Hepatocyte (in vitro differentiated cells): Measurements from ENCODE around the gene NEURL4. TPM values are rescaled to one million over a fixed set of nuclear protein-coding genes. Genes with fewer than 3 reads are reported as not detected.

Source experiments
- DNase-seq: peaks from one replicate; pipeline ENCODE4 v3.0.0-alpha.2; 2016; ENCODE audit warnings: low spot score
- H2AFZ ChIP-seq: fragments of 200-600 bp; sonication (generic); 2 replicates; pipeline ENCODE4 v1.6.0; 2016; ENCODE audit warnings: antibody characterized with exemption, mild to moderate bottlenecking
- H3K27ac ChIP-seq: fragments of 200-600 bp; sonication (generic); 2 replicates; pipeline ENCODE4 v1.5.1; 2016; ENCODE audit warnings: mild to moderate bottlenecking
- H3K27me3 ChIP-seq: fragments of 200-600 bp; sonication (generic); 2 replicates; pipeline ENCODE4 v1.6.1; 2016
- H3K36me3 ChIP-seq: fragments of 200-600 bp; sonication (generic); replicated peaks from 2 replicates; pipeline ENCODE4 v1.5.1; 2016; ENCODE audit warnings: low read depth; ENCODE audit not compliant: insufficient read depth
- H3K4me1 ChIP-seq: fragments of 200-600 bp; sonication (generic); 2 replicates; pipeline ENCODE4 v1.5.1; 2016; ENCODE audit warnings: mild to moderate bottlenecking, moderate library complexity; ENCODE audit not compliant: insufficient read depth
- H3K4me2 ChIP-seq: fragments of 200-600 bp; sonication (generic); 2 replicates; pipeline ENCODE4 v1.6.0; 2016
- H3K4me3 ChIP-seq: fragments of 200-600 bp; sonication (generic); 2 replicates; pipeline ENCODE4 v1.5.1; 2016; ENCODE audit warnings: mild to moderate bottlenecking
- H3K79me2 ChIP-seq: fragments of 200-600 bp; sonication (generic); 2 replicates; pipeline ENCODE4 v1.6.0; 2017; ENCODE audit warnings: mild to moderate bottlenecking
- H3K9me2 ChIP-seq: fragments of 200-600 bp; sonication (generic); replicated peaks from 2 replicates; pipeline ENCODE4 v1.6.0; 2017; ENCODE audit warnings: mild to moderate bottlenecking; ENCODE audit not compliant: insufficient read depth
- H3K9me3 ChIP-seq: fragments of 200-600 bp; sonication (generic); 2 replicates; pipeline ENCODE4 v1.5.1; 2016; ENCODE audit warnings: low read depth, mild to moderate bottlenecking
- H4K20me1 ChIP-seq: fragments of 200-600 bp; sonication (generic); 2 replicates; pipeline ENCODE4 v1.6.0; 2016; ENCODE audit warnings: mild to moderate bottlenecking; ENCODE audit not compliant: insufficient read depth, poor library complexity, severe bottlenecking
- CTCF ChIP-seq: fragments of 200-600 bp; sonication (generic); IDR thresholded peaks from 2 replicates; pipeline ENCODE4 v1.5.1; 2016; ENCODE audit warnings: antibody characterized with exemption, mild to moderate bottlenecking; ENCODE audit not compliant: poor library complexity
- EZH2 ChIP-seq: fragments of 200-600 bp; sonication (generic); IDR thresholded peaks from 2 replicates; pipeline ENCODE4 v1.6.1; 2016; ENCODE audit warnings: antibody characterized with exemption, mild to moderate bottlenecking, borderline replicate concordance
- EZH2phosphoT487 ChIP-seq: fragments of 200-600 bp; sonication (generic); IDR thresholded peaks from one replicate; pipeline ENCODE4 v1.6.1; 2018; ENCODE audit warnings: antibody characterized with exemption, mild to moderate bottlenecking, low read depth, moderate library complexity; ENCODE audit not compliant: unreplicated experiment, severe bottlenecking
- WGBS: methylation state at CpG from one replicate; pipeline ENCODE4 v1.1.6; 2016; ENCODE audit warnings: low lambda C conversion rate; ENCODE audit errors: missing lambda C conversion rate; 5-methylcytosine and 5-hydroxymethylcytosine counted together
- polyA plus RNA-seq: library from polyadenylated mRNA; unstranded; fragments of >200 nt; fragmentation: Nextera tagmentation; extraction: Ambion mirVana; gene quantifications from 2 replicates; pipeline ENCODE4 v1.2.1, GENCODE V29; 2016
- total RNA-seq: library from RNA; depleted of rRNA; stranded (reverse); fragments of >200 nt; gene quantifications from 2 replicates; pipeline ENCODE4 v1.2.3, GENCODE V29; 2014

Gene NEURL4
- total and polyA plus RNA-seq, 2 experiments from 2014 or later: 9.5 to 9.6 TPM

DNA sequence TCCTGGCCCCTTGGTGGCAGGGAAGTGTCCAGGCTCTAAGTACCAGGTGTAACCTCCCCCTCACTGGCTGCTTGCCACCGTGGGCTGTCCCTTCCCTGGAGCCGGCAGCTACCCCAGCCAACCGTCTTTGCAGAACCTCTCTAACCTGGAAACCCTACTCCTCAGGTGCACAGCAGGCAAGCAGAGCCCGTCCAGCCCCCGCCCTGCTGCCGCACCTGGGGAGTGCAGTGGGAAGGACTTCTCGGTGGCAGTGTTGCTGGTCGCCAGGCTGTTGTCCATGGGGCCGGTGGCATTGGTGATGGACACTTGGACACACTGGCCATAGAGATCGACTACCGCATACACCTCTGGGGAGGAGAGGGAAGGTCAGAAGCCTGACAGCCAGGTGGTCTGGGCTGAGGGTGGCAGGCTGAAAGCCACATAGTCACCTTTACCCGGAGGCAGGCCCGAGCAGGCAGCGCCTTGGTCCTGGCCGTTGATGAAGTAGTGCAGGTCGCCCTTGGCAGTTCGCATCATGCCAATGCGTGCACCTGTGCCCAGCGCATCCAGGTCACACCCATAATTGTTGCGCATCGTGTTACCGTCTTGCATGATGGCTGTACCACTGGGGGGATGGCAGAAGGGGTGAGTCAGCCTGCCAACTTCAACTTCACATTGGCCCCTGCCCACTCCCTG is 6.5 kb downstream of the NEURL4 start:
- TF ChIP-seq EZH2 (no peak), CTCF (no peak), EZH2phosphoT487 (no peak)
- Histone ChIP-seq H2AFZ (no peak overlapping the region), H3K4me3 (no peak overlapping the region), H3K4me1 (no peaks in the 10 kb centered on the region), H3K27me3 (no peaks in the 10 kb centered on the region), H3K36me3 (no peaks in the 10 kb centered on the region), H3K79me2 (peaks cover 5% of the 10 kb centered on the region), H4K20me1 (no peaks in the 10 kb centered on the region), H3K27ac (no peak overlapping the region), H3K9me2 (no peaks in the 10 kb centered on the region), H3K9me3 (no peaks in the 10 kb centered on the region), H3K4me2 (no peak overlapping the region)
- WGBS: 97% methylated on average over 22 of the region's 22 CpGs
- no peak for DNase-seq

DNA sequence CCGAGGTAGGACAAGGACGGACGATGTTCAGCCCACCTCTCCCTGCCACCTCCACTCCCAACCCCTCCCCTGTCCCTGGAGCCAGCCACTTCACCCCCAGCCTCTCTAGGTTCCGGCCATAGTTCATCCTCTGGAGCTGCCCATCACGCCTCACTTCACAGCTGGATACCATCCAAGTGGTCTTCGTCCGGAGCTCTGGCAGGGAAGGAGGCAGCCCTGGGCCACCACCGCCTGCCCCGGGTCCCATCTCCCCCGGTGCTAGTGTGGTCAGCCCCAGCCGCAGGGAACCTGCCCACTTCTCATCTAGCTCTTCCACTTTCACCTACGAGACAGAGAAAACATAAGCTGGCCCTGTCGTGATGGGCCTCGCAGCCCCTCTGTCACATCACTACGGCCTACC is 7.7 kb downstream of the NEURL4 start:
- no peak for TF ChIP-seq EZH2phosphoT487
- TF ChIP-seq EZH2: no peak
- TF ChIP-seq CTCF: no peak

GRCh38 chr17:7318121-7318860 is 10.8 kb downstream of the NEURL4 start:
- Histone ChIP-seq H3K9me2 (no peaks in the 10 kb centered on the region), H3K79me2 (peaks cover 14% of the 10 kb centered on the region), H4K20me1 (no peaks in the 10 kb centered on the region), H3K4me1 (peaks cover 11% of the 10 kb centered on the region), H3K27ac (no peak overlapping the region), H3K27me3 (no peaks in the 10 kb centered on the region), H2AFZ (no peak overlapping the region), H3K36me3 (no peaks in the 10 kb centered on the region), H3K4me2 (no peak overlapping the region), H3K4me3 (no peak overlapping the region), H3K9me3 (no peaks in the 10 kb centered on the region)
- no peak for TF ChIP-seq EZH2phosphoT487
- TF ChIP-seq EZH2: no peak
- TF ChIP-seq CTCF: no peak
- WGBS: 96% methylated on average over 13 of the region's 13 CpGs
- peak; percentile 3 for DNase-seq

More for the DNA sequence above, 7.7 kb downstream of the NEURL4 start:
- over 99% methylated on average over 15 of the region's 15 CpGs for WGBS
- no peak overlapping the region for H2AFZ ChIP-seq
- H3K4me2 ChIP-seq: no peak overlapping the region
- no peaks in the 10 kb centered on the region for H4K20me1 ChIP-seq
- H3K79me2 ChIP-seq: no peaks in the 10 kb centered on the region
- H3K9me2 ChIP-seq: no peaks in the 10 kb centered on the region
- no peak overlapping the region for H3K27ac ChIP-seq
- no peaks in the 10 kb centered on the region for H3K36me3 ChIP-seq
- H3K4me1 ChIP-seq: no peaks in the 10 kb centered on the region
- H3K27me3 ChIP-seq: no peaks in the 10 kb centered on the region
- H3K9me3 ChIP-seq: no peaks in the 10 kb centered on the region
- no peak overlapping the region for H3K4me3 ChIP-seq
- DNase-seq: no peak
